CD4-positive, alpha-beta T cell (primary cell): ENCODE measurements around the gene CNTF. TPM values are rescaled to one million over a fixed set of nuclear protein-coding genes. Genes with fewer than 3 reads are reported as not detected.
A peak's percentile ranks its signal among the peaks of the same experiment; 100 is the strongest.

ENCODE experiments used
- ATAC-seq: fragments of 200-7000 bp; cut with Tn5 transposase; one replicate; pipeline ENCODE4 v1.10.0; 2022; ENCODE audit warnings: mild to moderate bottlenecking; ENCODE audit not compliant: poor library complexity
- CTCF ChIA-PET: fragments of 350-600 bp; sonication (Branson Sonifier 250); formaldehyde crosslinking; loops from one replicate; lab custom pipeline; 2021; ENCODE audit warnings: antibody characterized with exemption, inconsistent platforms; lab: Charles Lee
- POLR2A ChIA-PET: fragments of 350-600 bp; sonication (Branson Sonifier 250); formaldehyde crosslinking; loops from one replicate; lab custom pipeline; 2021; ENCODE audit warnings: antibody characterized with exemption, inconsistent platforms; lab: Charles Lee
- DNase-seq, 14 experiments: peaks; one replicate each; pipeline ENCODE4 v3.0.0-alpha.2; 2013 to 2020; ENCODE audit warnings: mixed read lengths in 2 of 14
- H3K27ac ChIP-seq, 2 donors: one replicate each; pipeline versions ENCODE4 v1.5.1 to v1.7.0; 2013; ENCODE audit warnings: low read length in 2 of 2, low read depth in 1 of 2, mild to moderate bottlenecking in 1 of 2
- H3K27me3 ChIP-seq, 2 experiments: 1 replicate in 1 of 2; 2 replicates in 1 of 2; pipeline versions ENCODE4 v1.6.1 to v1.7.0; 2013; ENCODE audit warnings: low read length in 2 of 2, control low read depth in 1 of 2, mild to moderate bottlenecking in 1 of 2, moderate library complexity in 1 of 2; ENCODE audit not compliant: insufficient read depth in 2 of 2, control insufficient read depth in 1 of 2
- H3K36me3 ChIP-seq: one replicate; pipeline ENCODE4 v1.6.1; 2013; ENCODE audit warnings: low read length, control low read depth; ENCODE audit not compliant: insufficient read depth
- H3K4me1 ChIP-seq: one replicate; pipeline ENCODE4 v1.6.1; 2013; ENCODE audit warnings: low read length, control low read depth; ENCODE audit not compliant: insufficient read depth
- H3K4me3 ChIP-seq: one replicate; pipeline ENCODE4 v1.5.1; 2013; ENCODE audit warnings: mild to moderate bottlenecking, low read length, moderate library complexity
- H3K9me3 ChIP-seq, 2 experiments: 1 replicate in 1 of 2; 2 replicates in 1 of 2; pipeline versions ENCODE4 v1.6.1 to v1.7.0; 2013; ENCODE audit warnings: low read length in 2 of 2, mild to moderate bottlenecking in 2 of 2, control low read depth in 1 of 2, moderate library complexity in 1 of 2; ENCODE audit not compliant: control insufficient read depth in 1 of 2, insufficient read depth in 1 of 2
- H3K27ac Mint-ChIP-seq: one replicate; pipeline ENCODE4 v1.8.0; 2020; ENCODE audit warnings: mixed read lengths
- H3K27me3 Mint-ChIP-seq: one replicate; pipeline ENCODE4 v1.8.0; 2021; ENCODE audit warnings: mixed read lengths
- H3K36me3 Mint-ChIP-seq: one replicate; pipeline ENCODE4 v1.8.0; 2021; ENCODE audit warnings: low read depth, mixed read lengths
- H3K4me1 Mint-ChIP-seq: one replicate; pipeline ENCODE4 v1.8.0; 2021; ENCODE audit warnings: low read depth, mixed read lengths
- H3K4me3 Mint-ChIP-seq: one replicate; pipeline ENCODE4 v1.8.0; 2020; ENCODE audit warnings: mild to moderate bottlenecking, mixed read lengths
- H3K9me3 Mint-ChIP-seq: one replicate; pipeline ENCODE4 v1.8.0; 2020; ENCODE audit warnings: mixed read lengths
- intact Hi-C, 2 experiments: fragments of 100-400 bp; cut with DNase I in 1 of 2; cut with micrococcal nuclease in 1 of 2; formaldehyde crosslinking; loops; one replicate each; pipeline versions ENCODE4 v1.15.1 to v1.9.0; 2023 to 2025; cut with DNase I, micrococcal nuclease
- total RNA-seq, 174 experiments: library from RNA in 2 of 174; stranded (reverse) in 2 of 174; gene quantifications; one replicate each; pipeline ENCODE4 v1.2.3 and lab custom pipeline; 2021 to 2026
- TF ChIP-seq, protein P1 (sequence below): fragments of 200-600 bp; IDR thresholded peaks from one replicate; pipeline ENCODE4 v1.8.0; 2022; ENCODE audit warnings: antibody characterized with exemption, mild to moderate bottlenecking

The CNTF gene
- total RNA-seq, 2 experiments from 2014 or later = 3.1 to 3.9 TPM

DNA sequence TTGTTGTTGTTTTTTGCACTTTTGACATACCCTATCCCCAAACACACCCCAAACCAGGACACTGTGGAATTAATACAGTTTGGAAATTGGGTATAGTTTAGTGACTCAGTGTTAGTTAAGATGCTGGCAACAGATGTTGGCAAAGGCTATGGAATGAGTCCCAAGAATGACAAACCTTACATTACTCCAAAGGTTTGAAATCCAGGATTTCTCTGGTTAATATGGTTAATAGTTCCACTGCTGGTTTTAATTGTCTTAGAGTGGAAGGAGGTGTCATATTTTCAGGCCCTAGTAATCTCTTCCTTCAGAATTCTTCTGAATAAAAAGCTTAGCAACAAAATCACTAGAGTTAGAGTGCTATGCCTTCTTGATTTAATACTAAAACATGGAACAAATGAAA lies 47.6 kb upstream of the CNTF start:
- H3K4me1 Mint-ChIP-seq = peaks cover 68% of the 10 kb centered on the region
- ChIA-PET CTCF (interaction anchor here (1.3 to 5.8 kb wide), 2 partner anchors 8 to 483 kb away, joined by 3 to 53 read pairs; no protein-coding TSS in a partner anchor), POLR2A (interaction anchor here (1.3 to 6.5 kb wide), 4 partner anchors 8 to 66 kb away, joined by 4 to 108 read pairs (median 33); no protein-coding TSS in a partner anchor)
- Histone ChIP-seq H3K4me3 (peak overlapping the region; percentile 63), H3K4me1 (peaks cover 25% of the 10 kb centered on the region), H3K27me3 (no peaks in the 10 kb centered on the region), H3K36me3 (peaks cover 10% of the 10 kb centered on the region), H3K27ac (peak overlapping the region; percentile 100), H3K9me3 (no peaks in the 10 kb centered on the region)
- H3K27me3 Mint-ChIP-seq = no peaks in the 10 kb centered on the region
- TF ChIP-seq, protein P1, sequence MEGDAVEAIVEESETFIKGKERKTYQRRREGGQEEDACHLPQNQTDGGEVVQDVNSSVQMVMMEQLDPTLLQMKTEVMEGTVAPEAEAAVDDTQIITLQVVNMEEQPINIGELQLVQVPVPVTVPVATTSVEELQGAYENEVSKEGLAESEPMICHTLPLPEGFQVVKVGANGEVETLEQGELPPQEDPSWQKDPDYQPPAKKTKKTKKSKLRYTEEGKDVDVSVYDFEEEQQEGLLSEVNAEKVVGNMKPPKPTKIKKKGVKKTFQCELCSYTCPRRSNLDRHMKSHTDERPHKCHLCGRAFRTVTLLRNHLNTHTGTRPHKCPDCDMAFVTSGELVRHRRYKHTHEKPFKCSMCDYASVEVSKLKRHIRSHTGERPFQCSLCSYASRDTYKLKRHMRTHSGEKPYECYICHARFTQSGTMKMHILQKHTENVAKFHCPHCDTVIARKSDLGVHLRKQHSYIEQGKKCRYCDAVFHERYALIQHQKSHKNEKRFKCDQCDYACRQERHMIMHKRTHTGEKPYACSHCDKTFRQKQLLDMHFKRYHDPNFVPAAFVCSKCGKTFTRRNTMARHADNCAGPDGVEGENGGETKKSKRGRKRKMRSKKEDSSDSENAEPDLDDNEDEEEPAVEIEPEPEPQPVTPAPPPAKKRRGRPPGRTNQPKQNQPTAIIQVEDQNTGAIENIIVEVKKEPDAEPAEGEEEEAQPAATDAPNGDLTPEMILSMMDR = no peak
- intact Hi-C loops = loop anchor here (5.0 to 10.0 kb wide), 10 partner anchors 32 to 1040 kb away; partner anchors contain the start of genes FAM111A (in 2 of the 2), CNTF (in 1 of the 2), MED19 (in 1 of the 2) and OSBP (in 1 of the 2)
- no peaks in the 10 kb centered on the region for H3K9me3 Mint-ChIP-seq
- H3K36me3 Mint-ChIP-seq = peaks cover 54% of the 10 kb centered on the region
- DNase-seq = no peak
- ATAC-seq = no peak
- H3K4me3 Mint-ChIP-seq = peak overlapping the region; percentile 95
- peak overlapping the region; percentile 99 for H3K27ac Mint-ChIP-seq

DNA sequence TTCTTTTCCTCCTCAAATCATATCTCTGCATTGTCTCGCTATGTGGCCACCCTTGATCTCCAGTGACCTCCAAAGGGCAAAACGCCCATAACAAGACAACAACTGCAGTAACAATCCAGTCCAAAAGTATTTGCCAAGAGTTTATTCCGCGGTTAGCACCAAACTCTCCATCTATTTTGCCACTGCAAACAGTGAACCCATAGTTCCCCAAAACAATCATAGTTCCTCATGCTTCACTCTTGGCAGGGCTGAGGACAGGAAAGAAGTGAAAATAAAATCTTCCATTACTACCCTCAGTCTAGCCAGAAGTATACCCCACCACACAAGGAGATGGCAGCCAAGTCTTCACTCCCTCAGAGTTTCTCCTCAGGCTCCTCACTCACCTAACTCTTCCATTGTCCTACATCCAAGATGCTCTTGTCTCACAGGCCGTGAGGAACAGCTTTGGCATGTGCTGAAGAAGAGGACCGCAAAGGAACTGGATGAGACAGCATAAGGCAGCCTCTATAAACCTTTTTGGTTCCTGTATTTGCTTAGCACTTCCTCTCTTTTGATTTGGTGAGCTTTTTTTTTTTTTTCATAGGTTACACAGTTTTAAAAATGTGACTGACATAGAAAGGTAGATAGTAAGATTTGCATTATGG lies 47.0 kb upstream of the CNTF start, which contains the start of gene LPXN:
TSS of gene LPXN (minus strand) at position 480 of the 644 bp plus-strand sequence. CDS start at position 396, 84 bp downstream.
- H3K27me3 Mint-ChIP-seq = no peaks in the 10 kb centered on the region
- H3K4me1 ChIP-seq = peaks cover 25% of the 10 kb centered on the region
- peaks cover 69% of the 10 kb centered on the region for H3K4me1 Mint-ChIP-seq

More for the DNA sequence above, 47.0 kb upstream of the CNTF start, which contains the start of gene LPXN:
- POLR2A ChIA-PET = interaction anchor here (0.6 to 6.5 kb wide), 15 partner anchors 9 to 1260 kb away, joined by 3 to 108 read pairs (median 4); partner anchors contain the start of genes MED19, SELENOH and TMX2
- Histone ChIP-seq H3K4me3 (peak within 1 kb of the TSS; percentile 63), H3K9me3 (no peaks in the 10 kb centered on the region), H3K27me3 (no peaks in the 10 kb centered on the region), H3K27ac (peak within 1 kb of the TSS; percentile 100), H3K36me3 (peaks cover 4% of the 10 kb centered on the region)
- TF ChIP-seq, protein P1 = no peak
- Mint-ChIP-seq H3K4me3 (peak within 1 kb of the TSS; percentile 97), H3K36me3 (peaks cover 53% of the 10 kb centered on the region), H3K27ac (peak within 1 kb of the TSS; percentile 99), H3K9me3 (no peaks in the 10 kb centered on the region)
- intact Hi-C loops = loop anchor here (5.0 to 10.0 kb wide), 9 partner anchors 47 to 1039 kb away; partner anchors contain the start of genes FAM111A (in 2 of the 2), CNTF (in 1 of the 2), MED19 (in 1 of the 2) and OSBP (in 1 of the 2)
- CTCF ChIA-PET = interaction anchor here (0.9 to 5.8 kb wide), 5 partner anchors 8 to 54 kb away, joined by 3 to 53 read pairs (median 5); no protein-coding TSS in a partner anchor
- peak; percentile 30 to 85 (median 53) for DNase-seq
- ATAC-seq = peak; percentile 5
